ENCODE measurements around the gene SNRNP40. TPM values are rescaled to one million over a fixed set of nuclear protein-coding genes. Genes with fewer than 3 reads are reported as not detected.
A peak's percentile ranks its signal among the peaks of the same experiment; 100 is the strongest.

The SNRNP40 gene
- total RNA-seq, 4 donors from 2014 or later = 21.9 to 32.1 (median 23.6) TPM

DNA sequence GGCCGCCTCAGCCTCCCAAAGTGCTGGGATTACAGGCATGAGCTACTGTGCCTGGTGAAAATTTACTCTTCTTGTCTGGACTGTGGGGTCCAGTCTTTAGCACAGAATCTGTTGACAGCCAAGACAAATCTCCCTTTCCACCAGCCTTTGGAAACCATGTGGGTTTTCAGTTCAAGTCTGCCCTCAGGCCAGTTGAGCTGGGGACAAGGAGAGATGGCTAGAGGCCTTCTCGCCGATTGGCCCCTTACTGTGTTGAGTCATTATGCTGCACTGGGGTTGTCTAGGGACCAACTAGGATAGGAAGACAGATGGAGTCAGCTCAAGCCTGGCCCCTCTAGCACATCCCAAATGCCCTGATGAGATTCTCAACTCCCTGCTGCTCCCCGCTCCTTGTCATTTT, 48.3 kb downstream of the SNRNP40 start:
- no peak overlapping the region for H3K27ac ChIP-seq
- ATAC-seq (no peak), DNase-seq (no peak)
- H3K4me3 ChIP-seq = no peak overlapping the region
- in situ Hi-C loops (cut with MboI; ENCODE audit: low sequenced_read_pairs in 4 of 4) (no loop called here), intact Hi-C loops (cut with DNase I; ENCODE audit: low total_unique reads) (no loop called here)
- no peaks in the 10 kb centered on the region for H3K9me3 ChIP-seq
- TF ChIP-seq, protein P1, sequence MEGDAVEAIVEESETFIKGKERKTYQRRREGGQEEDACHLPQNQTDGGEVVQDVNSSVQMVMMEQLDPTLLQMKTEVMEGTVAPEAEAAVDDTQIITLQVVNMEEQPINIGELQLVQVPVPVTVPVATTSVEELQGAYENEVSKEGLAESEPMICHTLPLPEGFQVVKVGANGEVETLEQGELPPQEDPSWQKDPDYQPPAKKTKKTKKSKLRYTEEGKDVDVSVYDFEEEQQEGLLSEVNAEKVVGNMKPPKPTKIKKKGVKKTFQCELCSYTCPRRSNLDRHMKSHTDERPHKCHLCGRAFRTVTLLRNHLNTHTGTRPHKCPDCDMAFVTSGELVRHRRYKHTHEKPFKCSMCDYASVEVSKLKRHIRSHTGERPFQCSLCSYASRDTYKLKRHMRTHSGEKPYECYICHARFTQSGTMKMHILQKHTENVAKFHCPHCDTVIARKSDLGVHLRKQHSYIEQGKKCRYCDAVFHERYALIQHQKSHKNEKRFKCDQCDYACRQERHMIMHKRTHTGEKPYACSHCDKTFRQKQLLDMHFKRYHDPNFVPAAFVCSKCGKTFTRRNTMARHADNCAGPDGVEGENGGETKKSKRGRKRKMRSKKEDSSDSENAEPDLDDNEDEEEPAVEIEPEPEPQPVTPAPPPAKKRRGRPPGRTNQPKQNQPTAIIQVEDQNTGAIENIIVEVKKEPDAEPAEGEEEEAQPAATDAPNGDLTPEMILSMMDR (IDR thresholded peaks at IDR 0.05 in 4 of 5, conservative IDR thresholded peaks at IDR 0.05 in 1 of 5) = no peak
- TF ChIP-seq POLR2A (IDR thresholded peaks at IDR 0.05) = no peak
- H3K4me1 ChIP-seq = peaks cover 0 to 3% of the 10 kb centered on the region in 2 donors
- H3K36me3 ChIP-seq = no peaks in the 10 kb centered on the region
- no peaks in the 10 kb centered on the region for H3K27me3 ChIP-seq

- DNase-seq = no peak
- in situ Hi-C loops (cut with MboI; ENCODE audit: low sequenced_read_pairs in 4 of 4) = no loop called here
- Histone ChIP-seq H3K36me3 (no peaks in the 10 kb centered on the region), H3K4me3 (no peak overlapping the region), H3K27ac (no peak overlapping the region), H3K9me3 (no peaks in the 10 kb centered on the region), H3K27me3 (peaks cover 0 to 4% (median 3%) of the 10 kb centered on the region in 3 donors), H3K4me1 (no peaks in the 10 kb centered on the region)
- ATAC-seq = no peak
- intact Hi-C loops (cut with DNase I; ENCODE audit: low total_unique reads) = no loop called here
- TF ChIP-seq, protein P1 (IDR thresholded peaks at IDR 0.05 in 4 of 5, conservative IDR thresholded peaks at IDR 0.05 in 1 of 5) = no peak
- no peak for TF ChIP-seq POLR2A (IDR thresholded peaks at IDR 0.05)
Observed at GRCh38 chr1:31244326-31244725, 52.3 kb downstream of the SNRNP40 start.

DNA sequence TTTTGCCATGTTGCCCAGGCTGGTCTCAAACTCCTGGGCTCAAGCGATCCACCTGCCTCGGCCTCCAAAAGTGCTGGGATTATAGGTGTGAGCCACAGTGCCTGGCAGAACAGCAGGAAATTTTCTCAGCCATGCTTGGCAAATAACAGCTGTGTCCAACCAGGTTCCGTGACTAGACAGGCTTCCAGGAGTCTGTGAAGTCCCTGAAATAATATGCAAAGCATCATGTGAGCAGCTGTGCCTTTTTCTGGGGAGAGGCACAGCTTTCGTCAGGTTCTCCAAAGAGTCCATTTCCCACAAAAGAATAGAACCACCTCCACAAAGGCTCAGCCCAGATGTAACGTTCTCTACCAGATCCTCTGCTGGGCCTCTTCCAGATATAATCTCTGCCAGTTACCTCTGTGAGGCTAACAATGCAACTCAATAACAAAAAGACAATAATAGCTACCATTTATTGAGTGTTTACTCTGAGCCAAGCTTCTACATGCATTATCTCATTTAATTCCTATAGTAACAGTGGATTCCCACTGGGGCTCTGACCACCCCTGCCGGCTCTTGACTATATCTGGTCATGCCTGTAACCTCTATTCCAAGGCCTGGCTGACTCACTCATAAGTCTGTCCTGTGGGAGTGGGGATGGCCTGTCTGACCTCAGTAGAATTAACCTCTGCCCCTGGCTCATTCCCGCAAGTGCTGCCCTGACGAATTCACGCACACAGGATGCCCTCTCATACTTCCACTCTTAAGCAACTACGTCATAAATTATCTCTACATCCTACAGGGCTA, 52.9 kb downstream of the SNRNP40 start:
- peak in 1 of 2 donors; percentile 5 for DNase-seq
- Histone ChIP-seq H3K27ac (no peak overlapping the region), H3K4me1 (no peaks in the 10 kb centered on the region), H3K9me3 (no peaks in the 10 kb centered on the region), H3K27me3 (peaks cover 0 to 4% (median 3%) of the 10 kb centered on the region in 3 donors), H3K4me3 (no peak overlapping the region), H3K36me3 (no peaks in the 10 kb centered on the region)
- ATAC-seq = peak in 1 of 2 donors; percentile 66
- TF ChIP-seq, protein P1 (IDR thresholded peaks at IDR 0.05 in 4 of 5, conservative IDR thresholded peaks at IDR 0.05 in 1 of 5) = no peak
- no peak for TF ChIP-seq POLR2A (IDR thresholded peaks at IDR 0.05)
- in situ Hi-C loops (cut with MboI; ENCODE audit: low sequenced_read_pairs in 4 of 4) (no loop called here), intact Hi-C loops (cut with DNase I; ENCODE audit: low total_unique reads) (no loop called here)

DNA sequence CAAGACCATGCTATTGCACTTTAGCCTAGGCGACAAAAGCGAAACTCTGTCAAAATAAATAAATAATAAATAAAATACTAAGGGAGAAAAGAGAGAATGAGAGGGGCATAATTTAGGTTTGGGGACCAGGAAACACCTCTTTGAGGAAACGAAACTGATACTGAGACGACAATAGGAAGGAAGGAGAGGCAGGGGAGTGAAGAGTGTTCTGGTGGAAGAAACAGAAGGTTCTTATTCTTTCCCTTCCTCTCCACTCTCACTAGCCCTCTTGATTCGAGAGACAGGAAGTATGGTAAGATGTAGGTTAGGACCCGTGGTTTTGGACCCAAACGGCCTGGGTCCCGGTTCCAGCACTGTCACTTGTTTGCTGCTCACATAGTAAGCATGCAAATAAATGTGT, 55.3 kb downstream of the SNRNP40 start:
- H3K27ac ChIP-seq = no peak overlapping the region
- no peaks in the 10 kb centered on the region for H3K36me3 ChIP-seq
- in situ Hi-C loops (cut with MboI; ENCODE audit: low sequenced_read_pairs in 4 of 4) = no loop called here
- peaks cover 3 to 4% (median 3%) of the 10 kb centered on the region in 3 donors for H3K27me3 ChIP-seq
- ATAC-seq (no peak), DNase-seq (no peak)
- no peaks in the 10 kb centered on the region for H3K9me3 ChIP-seq
- intact Hi-C loops (cut with DNase I; ENCODE audit: low total_unique reads) = no loop called here
- no peaks in the 10 kb centered on the region for H3K4me1 ChIP-seq
- TF ChIP-seq, protein P1 (IDR thresholded peaks at IDR 0.05 in 4 of 5, conservative IDR thresholded peaks at IDR 0.05 in 1 of 5) = no peak
- no peak for TF ChIP-seq POLR2A (IDR thresholded peaks at IDR 0.05)
- H3K4me3 ChIP-seq = no peak overlapping the region
